H9 (cell line): ENCODE data around the gene OR52E5. TPM values are rescaled to one million over a fixed set of nuclear protein-coding genes. Genes with fewer than 3 reads are reported as not detected.

ENCODE experiments used
- DNase-seq: peaks from one replicate; pipeline ENCODE4 v3.0.0-alpha.2; 2017
- H2AFZ ChIP-seq: one replicate; pipeline ENCODE4 v1.6.1; 2013; ENCODE audit warnings: mild to moderate bottlenecking, low read length, control low read depth, moderate library complexity
- H2AK5ac ChIP-seq: 2 replicates; pipeline ENCODE4 v1.6.1; 2013; ENCODE audit warnings: low read length, control low read depth, mixed read lengths; ENCODE audit not compliant: insufficient read length
- H2BK120ac ChIP-seq: one replicate; pipeline ENCODE4 v1.6.1; 2013; ENCODE audit warnings: low read depth, mild to moderate bottlenecking, low read length, control low read depth, inconsistent platforms; ENCODE audit not compliant: poor library complexity, severe bottlenecking
- H2BK12ac ChIP-seq: 2 replicates; pipeline ENCODE4 v1.6.1; 2013; ENCODE audit warnings: low read length, control low read depth, mixed read lengths, low read depth; ENCODE audit not compliant: insufficient read length
- H2BK15ac ChIP-seq: 2 replicates; pipeline ENCODE4 v1.6.1; 2013; ENCODE audit warnings: low read depth, low read length, control low read depth
- H2BK20ac ChIP-seq: one replicate; pipeline ENCODE4 v1.6.1; 2013; ENCODE audit warnings: low read depth, mild to moderate bottlenecking, low read length, control low read depth, inconsistent platforms; ENCODE audit not compliant: poor library complexity, severe bottlenecking
- H2BK5ac ChIP-seq: 2 replicates; pipeline ENCODE4 v1.6.1; 2013; ENCODE audit warnings: low read length, control low read depth, mixed read lengths; ENCODE audit not compliant: insufficient read length
- H3K14ac ChIP-seq: 2 replicates; pipeline ENCODE4 v1.6.1; 2013; ENCODE audit warnings: low read length, control low read depth; ENCODE audit not compliant: insufficient read depth
- H3K18ac ChIP-seq: 2 replicates; pipeline ENCODE4 v1.6.1; 2013; ENCODE audit warnings: low read depth, mild to moderate bottlenecking, mixed read lengths, low read length, control low read depth; ENCODE audit not compliant: insufficient read length
- H3K23ac ChIP-seq: 2 replicates; pipeline ENCODE4 v1.6.1; 2013; ENCODE audit warnings: low read length, control low read depth, mixed read lengths, low read depth; ENCODE audit not compliant: insufficient read length
- H3K23me2 ChIP-seq: 2 replicates; pipeline ENCODE4 v1.6.1; 2013; ENCODE audit warnings: low read depth, mild to moderate bottlenecking, mixed read lengths, low read length, control low read depth; ENCODE audit not compliant: insufficient read length, poor library complexity, severe bottlenecking
- H3K27ac ChIP-seq: 2 replicates; pipeline ENCODE4 v1.5.1; 2013; ENCODE audit warnings: low read length, control low read depth, mixed read lengths, low read depth; ENCODE audit not compliant: insufficient read length
- H3K27me3 ChIP-seq: 2 replicates; pipeline ENCODE4 v1.6.1; 2013; ENCODE audit warnings: low read length, control low read depth, inconsistent platforms; ENCODE audit not compliant: insufficient read depth
- H3K4ac ChIP-seq: 2 replicates; pipeline ENCODE4 v1.6.1; 2013; ENCODE audit warnings: low read depth, mild to moderate bottlenecking, control low read depth, inconsistent platforms, low read length, moderate library complexity
- H3K4me1 ChIP-seq: 2 replicates; pipeline ENCODE4 v1.6.1; 2013; ENCODE audit warnings: low read length, control low read depth, inconsistent platforms; ENCODE audit not compliant: insufficient read depth
- H3K4me2 ChIP-seq: 2 replicates; pipeline ENCODE4 v1.6.1; 2013; ENCODE audit warnings: low read length, control low read depth, mixed read lengths; ENCODE audit not compliant: insufficient read length, insufficient read depth
- H3K56ac ChIP-seq: 2 replicates; pipeline ENCODE4 v1.6.1; 2013; ENCODE audit warnings: low read depth, mild to moderate bottlenecking, mixed read lengths, low read length, control low read depth; ENCODE audit not compliant: insufficient read length
- H3K79me1 ChIP-seq: 2 replicates; pipeline ENCODE4 v1.6.1; 2013; ENCODE audit warnings: low read depth, mild to moderate bottlenecking, moderate library complexity, low read length, control low read depth, inconsistent platforms; ENCODE audit not compliant: insufficient read depth, poor library complexity, severe bottlenecking
- H3K79me2 ChIP-seq: 2 replicates; pipeline ENCODE4 v1.6.1; 2013; ENCODE audit warnings: low read length, control low read depth, inconsistent platforms; ENCODE audit not compliant: insufficient read depth
- H3K9ac ChIP-seq: 2 replicates; pipeline ENCODE4 v1.6.1; 2013; ENCODE audit warnings: low read length, control low read depth, mixed read lengths; ENCODE audit not compliant: insufficient read length; ENCODE audit errors: extremely low read depth
- H3K9me3 ChIP-seq: one replicate; pipeline ENCODE4 v1.6.1; 2013; ENCODE audit warnings: low read depth, low read length, inconsistent platforms; ENCODE audit not compliant: control insufficient read depth
- H3T11ph ChIP-seq: one replicate; pipeline ENCODE4 v1.6.1; 2013; ENCODE audit warnings: mild to moderate bottlenecking, low read length, control low read depth, inconsistent platforms
- H4K20me1 ChIP-seq: one replicate; pipeline ENCODE4 v1.6.1; 2013; ENCODE audit not compliant: control insufficient read depth, insufficient read length, insufficient read depth
- H4K5ac ChIP-seq: 2 replicates; pipeline ENCODE4 v1.6.1; 2013; ENCODE audit warnings: low read depth, mild to moderate bottlenecking, mixed read lengths, low read length, control low read depth; ENCODE audit not compliant: insufficient read length
- H4K8ac ChIP-seq: replicated peaks from 2 replicates; pipeline ENCODE4 v1.6.1; 2013; ENCODE audit warnings: low read length, control low read depth, mixed read lengths, low read depth; ENCODE audit not compliant: insufficient read length
- H4K91ac ChIP-seq: 2 replicates; pipeline ENCODE4 v1.6.1; 2013; ENCODE audit warnings: low read depth, mild to moderate bottlenecking, moderate library complexity, mixed read lengths, low read length, control low read depth; ENCODE audit not compliant: insufficient read length
- H3K27ac Mint-ChIP-seq, 3 experiments: 2 replicates in 2 of 3; 3 replicates in 1 of 3; pipeline ENCODE4 v1.8.0; 2020 to 2021; ENCODE audit warnings: mixed read lengths in 3 of 3, mild to moderate bottlenecking in 1 of 3, moderate library complexity in 1 of 3
- H3K27me3 Mint-ChIP-seq: 2 replicates; pipeline ENCODE4 v1.8.0; 2021; ENCODE audit warnings: low read depth, mild to moderate bottlenecking, moderate library complexity, mixed read lengths
- H3K36me3 Mint-ChIP-seq, 3 experiments: 2 replicates in 2 of 3; 3 replicates in 1 of 3; pipeline ENCODE4 v1.8.0; 2020 to 2021; ENCODE audit warnings: low read depth in 3 of 3, mixed read lengths in 3 of 3; ENCODE audit not compliant: insufficient read depth in 1 of 3
- H3K4me1 Mint-ChIP-seq, 2 experiments: 2 replicates each; pipeline ENCODE4 v1.8.0; 2020; ENCODE audit warnings: mixed read lengths in 2 of 2
- H3K4me3 Mint-ChIP-seq, 2 experiments: 2 replicates in 1 of 2; 3 replicates in 1 of 2; pipeline ENCODE4 v1.8.0; 2020 to 2021; ENCODE audit warnings: mild to moderate bottlenecking in 2 of 2, mixed read lengths in 2 of 2, moderate library complexity in 1 of 2
- H3K9me3 Mint-ChIP-seq, 2 experiments: 2 replicates in 1 of 2; 3 replicates in 1 of 2; pipeline ENCODE4 v1.8.0; 2020; ENCODE audit warnings: mild to moderate bottlenecking in 2 of 2, mixed read lengths in 2 of 2, moderate library complexity in 1 of 2
- CTCF ChIP-seq: fragments of 200-600 bp; sonication (generic); conservative IDR thresholded peaks from 3 replicates; pipeline ENCODE4 v1.8.0; 2021; ENCODE audit warnings: antibody characterized with exemption, mild to moderate bottlenecking
- WGBS: extraction: QIAGEN DNeasy Blood & Tissue Kit; methylation state at CpG from one replicate; pipeline ENCODE4 v1.1.7; 2013; ENCODE audit warnings: missing lambda C conversion rate, low lambda C conversion rate, mixed read lengths; ENCODE audit not compliant: insufficient read length; ENCODE audit errors: extremely low coverage; 5-methylcytosine and 5-hydroxymethylcytosine counted together
- total RNA-seq: library from RNA; stranded (reverse); gene quantifications from 2 replicates; pipeline ENCODE4 v1.2.1, GENCODE V29; 2021

Gene OR52E5
- total RNA-seq, 1 experiment from 2014 or later, result not detected

- Histone ChIP-seq H2BK120ac (no peak within 1 kb of the TSS), H3K4ac (no peak within 1 kb of the TSS)
These were observed 35.4 kb upstream of the OR52E5 start, which contains the start of gene OR52E8 for GRCh38 chr11:5857590-5857989. Gene OR52E8, minus strand, starts transcription at chr11:5857690. Its CDS starts 0 bp downstream, at chr11:5857690.

More at GRCh38 chr11:5857590-5857989, 35.4 kb upstream of the OR52E5 start, which contains the start of gene OR52E8:
- TF ChIP-seq CTCF, result no peak
- Histone ChIP-seq H3K79me1 (no peaks in the 10 kb centered on the region), H2AFZ (no peak within 1 kb of the TSS), H3K18ac (no peak within 1 kb of the TSS), H2BK12ac (no peak within 1 kb of the TSS), H3K79me2 (no peaks in the 10 kb centered on the region), H3K23me2 (no peaks in the 10 kb centered on the region), H3K23ac (no peak within 1 kb of the TSS), H4K91ac (no peak within 1 kb of the TSS), H3K9ac (no peak within 1 kb of the TSS), H3K4me2 (no peak within 1 kb of the TSS), H2BK5ac (no peak within 1 kb of the TSS), H2BK15ac (no peak within 1 kb of the TSS), H4K5ac (no peak within 1 kb of the TSS), H3K4me1 (no peaks in the 10 kb centered on the region), H3K14ac (no peak within 1 kb of the TSS), H3K9me3 (no peaks in the 10 kb centered on the region), H3K27me3 (no peaks in the 10 kb centered on the region), H3K27ac (no peak within 1 kb of the TSS), H3K56ac (no peak within 1 kb of the TSS), H2AK5ac (no peak within 1 kb of the TSS), H4K20me1 (no peaks in the 10 kb centered on the region), H2BK20ac (no peak within 1 kb of the TSS), H3T11ph (no peak within 1 kb of the TSS), H4K8ac (no peak within 1 kb of the TSS)
- Mint-ChIP-seq H3K36me3 (no peaks in the 10 kb centered on the region), H3K27me3 (no peaks in the 10 kb centered on the region; the same call in 1 of the 2 replicates), H3K27ac (no peak within 1 kb of the TSS; a peak in 1 of 7 replicates), H3K4me3 (no peak within 1 kb of the TSS), H3K9me3 (peaks cover 3 to 4% of the 10 kb centered on the region in 2 experiments; a peak in 4 of 5 replicates), H3K4me1 (no peaks in the 10 kb centered on the region)
- WGBS, result no CpG with 5 or more reads among the region's 3 CpGs
- DNase-seq, result no peak
